A549 (cell line): ENCODE measurements around the gene TTN.

ENCODE experiments used
- EP300 ChIP-seq, 2 experiments: fragments of >200 bp; sonication (Bioruptor Twin); formaldehyde crosslinking; IDR thresholded peaks; 2 replicates in 1 of 2; 3 replicates in 1 of 2; pipeline ENCODE4 v1.6.1; 2016 to 2017
- JUN ChIP-seq, 2 experiments: fragments of >200 bp; sonication (Bioruptor Twin); formaldehyde crosslinking; IDR thresholded peaks; 2 replicates in 1 of 2; 3 replicates in 1 of 2; pipeline ENCODE4 v1.6.1; 2016 to 2017
- MAFK ChIP-seq: fragments of 450-650 bp; IDR thresholded peaks from 2 replicates; pipeline ENCODE4 v1.6.1; 2014; ENCODE audit not compliant: partially characterized antibody
- PBX3 ChIP-seq: IDR thresholded peaks from 2 replicates; pipeline ENCODE4 v1.6.1; 2012
- POLR2A ChIP-seq: IDR thresholded peaks from 2 replicates; pipeline ENCODE4 v1.6.1; 2012; ENCODE audit warnings: mild to moderate bottlenecking, low read length
- RAD21 ChIP-seq, 2 experiments: fragments of >200 bp in 1 of 2; sonication (Bioruptor Twin) in 1 of 2; formaldehyde crosslinking in 1 of 2; IDR thresholded peaks in 1 of 2; conservative IDR thresholded peaks in 1 of 2; 2 replicates in 1 of 2; 3 replicates in 1 of 2; pipeline ENCODE4 v1.6.1; 2012 to 2018; ENCODE audit warnings: inconsistent platforms in 1 of 2
- SMC3 ChIP-seq: fragments of >200 bp; sonication (Bioruptor Twin); formaldehyde crosslinking; IDR thresholded peaks from 3 replicates; pipeline ENCODE4 v1.6.1; 2018; ENCODE audit warnings: inconsistent platforms
- SREBF2 ChIP-seq: fragments of 450-650 bp; IDR thresholded peaks from 2 replicates; pipeline ENCODE4 v1.6.1; 2014; ENCODE audit warnings: mild to moderate bottlenecking, moderate library complexity
- ZFP36 ChIP-seq: fragments of 450-650 bp; IDR thresholded peaks from 2 replicates; pipeline ENCODE4 v1.6.1; 2014; ENCODE audit warnings: borderline replicate concordance; ENCODE audit not compliant: partially characterized antibody
- TF ChIP-seq, protein P1 (sequence below): fragments of >200 bp; sonication (Bioruptor Twin); formaldehyde crosslinking; IDR thresholded peaks from 3 replicates; pipeline ENCODE4 v1.5.1; 2016
- TF ChIP-seq, protein P2 (sequence below): IDR thresholded peaks from 2 replicates; pipeline ENCODE4 v1.6.1; 2012; ENCODE audit warnings: low read depth, borderline replicate concordance
- TF ChIP-seq, protein P3 (sequence below): fragments of 450-650 bp; IDR thresholded peaks from 2 replicates; pipeline ENCODE4 v1.6.1; 2014; ENCODE audit warnings: antibody characterized with exemption
- TF ChIP-seq, protein P4 (sequence below): fragments of 250-450 bp; sonication (Bioruptor Pico); IDR thresholded peaks from 2 replicates; pipeline ENCODE4 v1.5.0; 2021; ENCODE audit warnings: mild to moderate bottlenecking, moderate library complexity, borderline replicate concordance

DNA sequence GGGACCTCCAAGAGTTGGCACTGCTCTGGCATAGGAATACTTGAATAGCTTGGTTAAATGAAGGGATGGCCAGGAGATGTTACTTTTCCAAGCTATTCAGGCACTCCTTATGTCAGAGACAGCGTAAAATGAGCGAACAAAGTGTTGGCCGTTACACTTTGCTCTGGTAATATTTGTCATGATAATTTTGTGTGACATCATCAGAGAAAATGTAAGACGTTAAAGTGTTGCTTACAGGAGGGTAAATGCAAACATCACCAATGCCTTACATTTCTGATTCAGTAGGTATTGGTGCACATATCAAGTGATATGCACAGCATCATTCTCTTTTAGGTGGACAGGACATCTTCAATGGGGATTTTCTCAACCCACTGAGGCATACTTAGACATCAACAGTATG lies 281.0 kb downstream of the TTN start:
- no peak for TF ChIP-seq SREBF2
- TF ChIP-seq, protein P1, sequence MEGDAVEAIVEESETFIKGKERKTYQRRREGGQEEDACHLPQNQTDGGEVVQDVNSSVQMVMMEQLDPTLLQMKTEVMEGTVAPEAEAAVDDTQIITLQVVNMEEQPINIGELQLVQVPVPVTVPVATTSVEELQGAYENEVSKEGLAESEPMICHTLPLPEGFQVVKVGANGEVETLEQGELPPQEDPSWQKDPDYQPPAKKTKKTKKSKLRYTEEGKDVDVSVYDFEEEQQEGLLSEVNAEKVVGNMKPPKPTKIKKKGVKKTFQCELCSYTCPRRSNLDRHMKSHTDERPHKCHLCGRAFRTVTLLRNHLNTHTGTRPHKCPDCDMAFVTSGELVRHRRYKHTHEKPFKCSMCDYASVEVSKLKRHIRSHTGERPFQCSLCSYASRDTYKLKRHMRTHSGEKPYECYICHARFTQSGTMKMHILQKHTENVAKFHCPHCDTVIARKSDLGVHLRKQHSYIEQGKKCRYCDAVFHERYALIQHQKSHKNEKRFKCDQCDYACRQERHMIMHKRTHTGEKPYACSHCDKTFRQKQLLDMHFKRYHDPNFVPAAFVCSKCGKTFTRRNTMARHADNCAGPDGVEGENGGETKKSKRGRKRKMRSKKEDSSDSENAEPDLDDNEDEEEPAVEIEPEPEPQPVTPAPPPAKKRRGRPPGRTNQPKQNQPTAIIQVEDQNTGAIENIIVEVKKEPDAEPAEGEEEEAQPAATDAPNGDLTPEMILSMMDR: no peak
- TF ChIP-seq POLR2A: no peak
- no peak for TF ChIP-seq EP300 (IDR thresholded peaks at IDR 0.05)
- TF ChIP-seq SMC3: no peak
- no peak for TF ChIP-seq JUN (IDR thresholded peaks at IDR 0.05)
- TF ChIP-seq MAFK: no peak
- TF ChIP-seq, protein P2, sequence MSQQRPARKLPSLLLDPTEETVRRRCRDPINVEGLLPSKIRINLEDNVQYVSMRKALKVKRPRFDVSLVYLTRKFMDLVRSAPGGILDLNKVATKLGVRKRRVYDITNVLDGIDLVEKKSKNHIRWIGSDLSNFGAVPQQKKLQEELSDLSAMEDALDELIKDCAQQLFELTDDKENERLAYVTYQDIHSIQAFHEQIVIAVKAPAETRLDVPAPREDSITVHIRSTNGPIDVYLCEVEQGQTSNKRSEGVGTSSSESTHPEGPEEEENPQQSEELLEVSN: no peak
- TF ChIP-seq PBX3: no peak
- no peak for TF ChIP-seq RAD21 (conservative IDR thresholded peaks at IDR 0.05 in 1 of 2, IDR thresholded peaks at IDR 0.05 in 1 of 2)
- no peak for TF ChIP-seq ZFP36
- TF ChIP-seq, protein P3, sequence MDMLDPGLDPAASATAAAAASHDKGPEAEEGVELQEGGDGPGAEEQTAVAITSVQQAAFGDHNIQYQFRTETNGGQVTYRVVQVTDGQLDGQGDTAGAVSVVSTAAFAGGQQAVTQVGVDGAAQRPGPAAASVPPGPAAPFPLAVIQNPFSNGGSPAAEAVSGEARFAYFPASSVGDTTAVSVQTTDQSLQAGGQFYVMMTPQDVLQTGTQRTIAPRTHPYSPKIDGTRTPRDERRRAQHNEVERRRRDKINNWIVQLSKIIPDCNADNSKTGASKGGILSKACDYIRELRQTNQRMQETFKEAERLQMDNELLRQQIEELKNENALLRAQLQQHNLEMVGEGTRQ: no peak
- TF ChIP-seq, protein P4, sequence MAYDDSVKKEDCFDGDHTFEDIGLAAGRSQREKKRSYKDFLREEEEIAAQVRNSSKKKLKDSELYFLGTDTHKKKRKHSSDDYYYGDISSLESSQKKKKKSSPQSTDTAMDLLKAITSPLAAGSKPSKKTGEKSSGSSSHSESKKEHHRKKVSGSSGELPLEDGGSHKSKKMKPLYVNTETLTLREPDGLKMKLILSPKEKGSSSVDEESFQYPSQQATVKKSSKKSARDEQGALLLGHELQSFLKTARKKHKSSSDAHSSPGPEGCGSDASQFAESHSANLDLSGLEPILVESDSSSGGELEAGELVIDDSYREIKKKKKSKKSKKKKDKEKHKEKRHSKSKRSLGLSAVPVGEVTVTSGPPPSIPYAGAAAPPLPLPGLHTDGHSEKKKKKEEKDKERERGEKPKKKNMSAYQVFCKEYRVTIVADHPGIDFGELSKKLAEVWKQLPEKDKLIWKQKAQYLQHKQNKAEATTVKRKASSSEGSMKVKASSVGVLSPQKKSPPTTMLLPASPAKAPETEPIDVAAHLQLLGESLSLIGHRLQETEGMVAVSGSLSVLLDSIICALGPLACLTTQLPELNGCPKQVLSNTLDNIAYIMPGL (CRISPR knock-in tag): no peak
